GM10266 (cell line): ENCODE measurements around the gene ZNF283.

Source experiments
- DNase-seq: peaks from one replicate; pipeline ENCODE4 v3.0.0; 2012; ENCODE audit errors: extremely low spot score
- TF ChIP-seq, protein P1 (sequence below): IDR thresholded peaks from 2 replicates; pipeline ENCODE4 v1.5.1; 2012; ENCODE audit warnings: mild to moderate bottlenecking, low read depth; ENCODE audit not compliant: control insufficient read depth, insufficient read depth; ENCODE audit errors: missing control alignments

ZNF283 gene

DNA sequence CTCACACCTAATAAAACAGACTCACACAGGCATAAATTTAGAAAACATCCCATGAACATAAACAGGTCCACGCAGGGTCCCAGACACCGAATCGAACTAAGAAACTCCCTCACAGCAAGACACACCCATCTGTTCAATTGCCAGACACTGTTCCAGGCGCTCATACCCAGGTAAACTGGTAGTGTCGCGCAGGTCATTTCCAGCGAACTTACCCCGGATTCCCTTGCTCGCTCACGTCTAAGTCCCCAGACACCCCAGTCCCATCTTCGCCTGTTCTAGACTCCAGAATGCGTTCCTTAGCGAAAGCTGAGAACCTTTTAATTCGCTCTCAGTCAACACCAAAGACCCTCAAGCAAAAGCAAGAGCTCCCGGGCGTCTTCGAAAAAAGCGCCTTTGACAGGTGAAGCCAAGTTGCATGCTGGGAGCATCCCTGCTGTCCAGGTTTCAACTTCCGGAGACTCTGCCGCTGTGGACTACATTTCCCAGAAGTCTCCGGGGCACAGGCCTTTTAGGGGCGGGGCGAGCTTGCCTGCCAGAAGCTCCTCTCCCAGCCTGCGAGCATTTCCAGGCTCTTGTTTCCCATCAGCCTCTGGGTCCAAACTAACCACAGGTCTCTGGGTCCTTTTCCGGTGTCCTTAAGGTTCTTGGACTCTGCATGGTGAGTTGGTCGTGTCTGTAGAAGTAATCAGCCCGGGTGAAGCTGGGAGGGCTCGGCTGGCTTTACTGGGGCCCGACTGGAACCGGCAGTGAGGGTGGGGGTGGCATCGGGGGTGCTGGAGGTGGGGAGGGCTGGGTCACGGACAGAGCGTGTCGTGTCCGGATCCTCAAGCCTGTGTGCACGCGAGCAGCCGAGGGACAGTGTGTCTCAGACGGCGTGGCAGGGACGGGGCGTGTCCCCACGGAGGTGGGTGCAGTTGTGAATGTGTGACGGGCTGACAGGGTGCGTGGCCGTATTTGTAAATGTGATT is at the start of gene ZNF283:
TSS of gene ZNF283 (plus strand) at position 535 of the 968 bp plus-strand sequence. CDS start 6,184 bp downstream, outside the sequence.
- TF ChIP-seq, protein P1, sequence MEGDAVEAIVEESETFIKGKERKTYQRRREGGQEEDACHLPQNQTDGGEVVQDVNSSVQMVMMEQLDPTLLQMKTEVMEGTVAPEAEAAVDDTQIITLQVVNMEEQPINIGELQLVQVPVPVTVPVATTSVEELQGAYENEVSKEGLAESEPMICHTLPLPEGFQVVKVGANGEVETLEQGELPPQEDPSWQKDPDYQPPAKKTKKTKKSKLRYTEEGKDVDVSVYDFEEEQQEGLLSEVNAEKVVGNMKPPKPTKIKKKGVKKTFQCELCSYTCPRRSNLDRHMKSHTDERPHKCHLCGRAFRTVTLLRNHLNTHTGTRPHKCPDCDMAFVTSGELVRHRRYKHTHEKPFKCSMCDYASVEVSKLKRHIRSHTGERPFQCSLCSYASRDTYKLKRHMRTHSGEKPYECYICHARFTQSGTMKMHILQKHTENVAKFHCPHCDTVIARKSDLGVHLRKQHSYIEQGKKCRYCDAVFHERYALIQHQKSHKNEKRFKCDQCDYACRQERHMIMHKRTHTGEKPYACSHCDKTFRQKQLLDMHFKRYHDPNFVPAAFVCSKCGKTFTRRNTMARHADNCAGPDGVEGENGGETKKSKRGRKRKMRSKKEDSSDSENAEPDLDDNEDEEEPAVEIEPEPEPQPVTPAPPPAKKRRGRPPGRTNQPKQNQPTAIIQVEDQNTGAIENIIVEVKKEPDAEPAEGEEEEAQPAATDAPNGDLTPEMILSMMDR = no peak
- DNase-seq = peak; percentile 84

DNA sequence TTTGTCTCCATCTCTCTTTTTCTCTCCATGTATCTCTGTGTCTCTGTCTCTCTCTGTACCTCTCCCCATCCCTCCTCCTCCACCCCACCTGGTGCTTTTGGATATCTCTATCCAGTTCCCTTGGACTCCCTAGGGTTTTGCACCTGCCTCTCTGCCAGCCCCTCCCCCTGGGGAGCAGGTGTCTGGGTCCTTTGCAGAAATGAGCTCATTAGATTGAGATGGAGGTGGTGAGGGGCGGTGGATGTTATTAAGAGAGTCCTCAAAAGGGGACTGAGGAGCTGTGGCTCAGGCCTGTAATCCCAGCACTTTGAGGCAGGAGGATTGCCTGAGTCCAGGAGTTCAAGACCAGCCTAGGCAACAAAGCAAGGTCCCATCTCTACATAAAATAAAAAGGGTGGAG is 48.5 kb upstream of the ZNF283 start:
- TF ChIP-seq, protein P1 = no peak
- no peak for DNase-seq

DNA sequence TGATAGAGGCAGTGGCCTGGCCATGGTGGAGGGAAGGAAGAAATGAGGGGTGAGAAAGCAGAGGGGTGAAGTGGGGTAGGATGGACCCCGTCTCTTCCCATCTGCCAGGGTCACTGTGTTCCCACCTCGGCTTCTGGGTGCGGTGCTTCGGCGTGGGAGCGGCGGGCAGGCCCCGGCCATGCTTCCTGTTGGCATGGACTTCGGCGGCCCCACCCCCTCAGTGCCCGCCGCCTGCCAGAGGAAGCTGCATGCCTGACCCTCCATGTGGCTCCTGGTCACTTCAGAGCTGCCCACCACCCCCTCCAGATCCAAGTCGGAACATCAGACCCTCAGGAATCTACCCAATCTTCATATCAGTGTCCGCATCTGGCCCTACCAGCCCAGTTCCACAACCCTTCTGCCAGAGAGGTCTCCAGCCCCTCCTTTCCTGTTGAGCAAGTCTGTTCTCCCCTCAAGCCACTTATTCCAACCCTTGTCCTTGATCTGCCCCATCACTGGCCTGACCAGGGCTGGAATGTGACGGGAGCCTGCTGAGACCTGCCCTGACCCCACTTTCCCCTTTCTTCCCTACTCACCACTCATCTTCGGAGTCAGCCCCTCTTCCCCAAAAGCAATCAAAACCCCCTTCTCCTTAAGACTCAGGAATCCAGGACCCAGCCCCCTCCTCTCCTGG is 47.8 kb upstream of the ZNF283 start:
- TF ChIP-seq, protein P1 = no peak
- no peak for DNase-seq

DNA sequence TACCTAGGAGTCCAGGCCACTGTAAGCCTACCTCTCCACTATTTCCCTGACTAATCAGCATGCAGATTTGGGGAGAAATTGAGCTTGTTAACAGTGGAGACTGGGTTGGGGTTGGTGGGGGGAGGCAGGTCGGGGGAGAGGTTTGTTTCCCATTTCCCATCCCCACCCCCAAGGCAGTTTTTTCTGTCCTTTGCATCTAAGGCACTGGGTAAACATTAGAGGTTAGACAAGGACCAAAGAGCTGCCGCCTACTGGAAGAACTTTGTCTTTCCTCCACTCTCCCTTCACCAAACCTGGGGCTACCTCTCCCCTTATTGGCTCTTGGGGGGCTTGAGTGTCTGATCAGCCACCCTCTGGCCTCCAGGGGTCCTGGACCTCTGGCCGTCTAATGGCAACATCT is 47.3 kb upstream of the ZNF283 start:
- peak; percentile 81 for DNase-seq

DNA sequence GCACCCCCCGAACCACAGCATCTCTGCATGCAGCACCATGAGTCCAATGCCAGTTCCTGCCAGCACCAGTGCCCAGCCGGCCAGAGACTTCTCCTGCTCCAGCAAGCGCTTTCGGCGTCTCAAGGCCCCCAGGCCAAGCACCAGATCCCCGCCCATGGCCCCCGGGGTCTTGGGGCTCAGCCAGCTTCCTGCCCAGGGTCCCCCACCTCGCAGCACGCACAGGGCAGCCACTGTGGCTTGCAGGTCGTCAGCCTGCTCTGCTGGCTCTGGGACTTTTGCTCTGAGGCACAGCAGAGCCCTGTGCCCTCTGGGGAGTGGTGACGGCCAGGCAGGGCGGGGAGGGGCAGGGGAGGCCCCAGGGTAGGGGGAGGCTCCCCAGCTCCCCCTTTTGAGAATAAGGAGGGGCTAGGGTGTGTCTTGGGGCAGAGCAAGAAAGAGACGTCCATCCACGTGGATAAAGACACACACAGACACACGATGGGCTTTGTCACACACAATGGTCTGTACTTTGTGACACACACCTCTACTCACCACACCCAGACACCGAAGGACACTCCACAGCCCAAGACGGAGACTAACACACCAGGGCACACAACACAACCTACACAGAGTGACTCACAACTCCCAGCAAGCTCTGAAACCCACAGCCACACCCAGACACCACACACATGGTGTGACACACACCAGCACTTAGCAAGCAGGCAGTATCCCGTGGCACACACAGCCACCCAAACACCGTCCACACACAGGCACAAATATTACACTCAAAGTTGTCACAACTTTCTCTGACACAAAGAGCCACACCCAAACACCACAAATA is 46.2 kb upstream of the ZNF283 start, which contains the start of gene KCNN4:
TSS of gene KCNN4 (minus strand) at position 268 of the 820 bp plus-strand sequence. CDS start at position 156, 112 bp downstream.
- TF ChIP-seq, protein P1 = no peak
- peak; percentile 87 for DNase-seq

More for the DNA sequence above, 47.3 kb upstream of the ZNF283 start:
- TF ChIP-seq, protein P1 = peak; percentile 59

DNA sequence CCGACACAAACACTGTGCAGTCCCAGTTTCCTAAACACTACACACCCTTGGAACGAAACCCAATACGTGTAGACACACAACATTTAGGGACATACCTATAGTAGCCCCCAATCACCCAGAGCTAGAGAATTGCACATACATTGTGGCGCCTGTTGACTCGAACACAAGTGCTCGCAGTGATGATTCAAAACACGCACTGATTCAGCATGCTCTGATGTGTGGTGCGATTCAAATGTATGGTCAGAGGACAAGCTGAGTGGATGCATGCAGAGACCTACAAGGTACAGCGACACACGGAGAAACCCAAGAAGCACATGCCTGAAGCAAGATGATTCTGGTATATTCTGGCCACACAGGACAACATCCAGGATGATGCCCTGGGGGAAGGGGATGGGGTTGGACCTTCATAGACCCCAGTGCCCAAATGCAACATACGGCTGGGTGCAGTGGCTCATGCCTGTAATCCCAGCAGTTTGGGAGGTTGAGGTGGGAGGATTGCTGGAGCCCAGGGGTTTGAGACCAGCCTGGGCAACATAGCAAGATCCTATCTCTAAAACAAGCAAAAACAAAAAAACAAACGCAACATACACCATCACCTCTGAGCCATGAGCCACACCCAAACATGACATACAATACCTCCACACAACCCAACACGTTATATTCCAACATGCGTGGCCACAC is 45.4 kb upstream of the ZNF283 start:
- TF ChIP-seq, protein P1 = no peak
- no peak for DNase-seq
